SH-SY5Y (cell line): ENCODE data around the gene RTN4RL1.

Experiments used
- GATA2 ChIP-seq: IDR thresholded peaks from 2 replicates; pipeline ENCODE4 v1.6.1; 2011; ENCODE audit warnings: mild to moderate bottlenecking, low read depth, low read length
- GATA3 ChIP-seq: IDR thresholded peaks from 2 replicates; pipeline ENCODE4 v1.6.1; 2011; ENCODE audit warnings: low read depth, mild to moderate bottlenecking, low read length, moderate library complexity

- TF ChIP-seq GATA2 (peak; percentile 74), GATA3 (no peak)
Measured at GRCh38 chr17:2054512-2055291, 29.6 kb upstream of the RTN4RL1 start, which contains the start of gene HIC1.
